Sigmoid colon (tissue), 4 donors: ENCODE results near the gene SLC25A30.
"Not testable (repeated sequence)": the region's sequence is repeated elsewhere in the genome, so short reads cannot be mapped to it uniquely, and the experiment has no call there.

Source experiments
- EP300 ChIP-seq, 4 donors: sonication (generic); formaldehyde crosslinking; IDR thresholded peaks; one replicate each; pipeline ENCODE4 v1.6.1; 2017; ENCODE audit warnings: antibody characterized with exemption in 4 of 4
- POLR2A ChIP-seq, 2 donors: fragments of 450-650 bp; IDR thresholded peaks; one replicate each; pipeline ENCODE4 v1.6.1; 2016; ENCODE audit warnings: antibody characterized with exemption in 2 of 2, mild to moderate bottlenecking in 2 of 2, moderate library complexity in 2 of 2
- POLR2AphosphoS5 ChIP-seq, 4 donors: sonication (generic); formaldehyde crosslinking; IDR thresholded peaks; one replicate each; pipeline ENCODE4 v1.6.1; 2017; ENCODE audit warnings: antibody characterized with exemption in 4 of 4
- TF ChIP-seq, protein P1 (sequence below), 4 experiments: fragments of 450-650 bp in 3 of 4; fragments of 200-600 bp in 1 of 4; IDR thresholded peaks; one replicate each; pipeline ENCODE4 v1.5.1; 2016 to 2019; ENCODE audit warnings: antibody characterized with exemption in 4 of 4, mild to moderate bottlenecking in 3 of 4, moderate library complexity in 2 of 4

DNA sequence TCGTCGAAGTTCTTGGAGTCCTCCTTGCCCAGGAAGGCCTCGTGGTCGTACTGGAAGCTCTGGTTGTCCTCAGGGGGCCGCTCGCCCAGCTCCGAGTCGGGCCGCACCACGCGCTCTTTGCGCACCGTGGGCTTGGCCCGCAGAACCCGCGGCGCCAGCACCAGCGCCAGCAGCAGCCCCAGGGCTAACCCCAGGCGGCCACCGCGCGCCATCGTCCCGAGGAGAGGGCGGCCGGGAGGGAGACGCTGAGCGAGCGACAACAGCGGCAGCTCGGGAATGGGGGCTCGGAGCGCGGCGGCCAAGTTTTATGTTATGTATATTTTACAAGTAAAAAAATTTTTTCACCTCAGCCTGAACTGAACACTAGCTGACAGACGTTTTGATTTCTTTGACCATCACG, 27.0 kb downstream of the SLC25A30 start:
- TF ChIP-seq, protein P1, sequence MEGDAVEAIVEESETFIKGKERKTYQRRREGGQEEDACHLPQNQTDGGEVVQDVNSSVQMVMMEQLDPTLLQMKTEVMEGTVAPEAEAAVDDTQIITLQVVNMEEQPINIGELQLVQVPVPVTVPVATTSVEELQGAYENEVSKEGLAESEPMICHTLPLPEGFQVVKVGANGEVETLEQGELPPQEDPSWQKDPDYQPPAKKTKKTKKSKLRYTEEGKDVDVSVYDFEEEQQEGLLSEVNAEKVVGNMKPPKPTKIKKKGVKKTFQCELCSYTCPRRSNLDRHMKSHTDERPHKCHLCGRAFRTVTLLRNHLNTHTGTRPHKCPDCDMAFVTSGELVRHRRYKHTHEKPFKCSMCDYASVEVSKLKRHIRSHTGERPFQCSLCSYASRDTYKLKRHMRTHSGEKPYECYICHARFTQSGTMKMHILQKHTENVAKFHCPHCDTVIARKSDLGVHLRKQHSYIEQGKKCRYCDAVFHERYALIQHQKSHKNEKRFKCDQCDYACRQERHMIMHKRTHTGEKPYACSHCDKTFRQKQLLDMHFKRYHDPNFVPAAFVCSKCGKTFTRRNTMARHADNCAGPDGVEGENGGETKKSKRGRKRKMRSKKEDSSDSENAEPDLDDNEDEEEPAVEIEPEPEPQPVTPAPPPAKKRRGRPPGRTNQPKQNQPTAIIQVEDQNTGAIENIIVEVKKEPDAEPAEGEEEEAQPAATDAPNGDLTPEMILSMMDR (IDR thresholded peaks at IDR 0.05): not testable (repeated sequence)
- not testable (repeated sequence) for TF ChIP-seq POLR2A, EP300, POLR2AphosphoS5 (IDR thresholded peaks at IDR 0.05)
